PC-3 (cell line): ENCODE data around the gene BCCIP.

ENCODE experiments used
- CTCF ChIP-seq: fragments of 300-600 bp; sonication (generic); conservative IDR thresholded peaks from 2 replicates; pipeline ENCODE4 v1.5.1; 2017; ENCODE audit warnings: antibody characterized with exemption, low read depth, mild to moderate bottlenecking, low read length
- EZH2 ChIP-seq: fragments of 300-600 bp; sonication (generic); IDR thresholded peaks from one replicate; pipeline ENCODE4 v1.6.1; 2017; ENCODE audit warnings: antibody characterized with exemption, mild to moderate bottlenecking, low read length; ENCODE audit not compliant: unreplicated experiment
- EZH2phosphoT487 ChIP-seq: fragments of 300-600 bp; sonication (generic); IDR thresholded peaks from 2 replicates; pipeline ENCODE4 v1.6.1; 2018; ENCODE audit warnings: mild to moderate bottlenecking, antibody characterized with exemption, low read length, borderline replicate concordance

GRCh38 chr10:125808047-125808446 is 15.3 kb upstream of the BCCIP start:
- TF ChIP-seq CTCF: no peak
- no peak for TF ChIP-seq EZH2
- TF ChIP-seq EZH2phosphoT487: no peak
